Germinal center (tissue), 1 donor: ENCODE measurements around the gene ZNF22.

ENCODE experiments used
- DNase-seq: peaks from one replicate; pipeline ENCODE4 v3.0.0; 2012; ENCODE audit warnings: mixed read lengths, low spot score

Gene ZNF22

GRCh38 chr10:44977287-44978212 is 23.2 kb upstream of the ZNF22 start:
- DNase-seq, result no peak

DNA sequence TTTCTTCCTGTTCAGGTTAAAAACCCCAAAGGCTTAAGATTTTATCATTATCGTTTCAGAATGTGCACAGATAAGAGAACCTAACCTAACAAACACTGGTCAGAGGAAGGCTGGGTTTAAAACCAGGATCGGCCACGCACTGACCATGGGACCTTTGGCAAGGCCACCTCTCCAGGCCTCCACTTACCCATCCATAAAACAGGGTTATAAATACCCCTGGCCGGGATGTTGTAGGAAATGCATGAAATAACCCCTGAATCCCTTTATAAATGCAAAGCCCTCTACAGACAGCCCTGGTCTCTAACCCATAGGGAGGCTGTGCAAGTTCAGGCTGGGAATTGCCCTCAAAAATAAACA is 22.5 kb upstream of the ZNF22 start:
- no peak for DNase-seq

- no peak for DNase-seq
Measured at GRCh38 chr10:44978570-44979280, 22.0 kb upstream of the ZNF22 start, which contains the start of gene DEPP1. Gene DEPP1 (minus strand): TSS chr10:44978809. CDS start chr10:44978030, 779 bp downstream.

DNA sequence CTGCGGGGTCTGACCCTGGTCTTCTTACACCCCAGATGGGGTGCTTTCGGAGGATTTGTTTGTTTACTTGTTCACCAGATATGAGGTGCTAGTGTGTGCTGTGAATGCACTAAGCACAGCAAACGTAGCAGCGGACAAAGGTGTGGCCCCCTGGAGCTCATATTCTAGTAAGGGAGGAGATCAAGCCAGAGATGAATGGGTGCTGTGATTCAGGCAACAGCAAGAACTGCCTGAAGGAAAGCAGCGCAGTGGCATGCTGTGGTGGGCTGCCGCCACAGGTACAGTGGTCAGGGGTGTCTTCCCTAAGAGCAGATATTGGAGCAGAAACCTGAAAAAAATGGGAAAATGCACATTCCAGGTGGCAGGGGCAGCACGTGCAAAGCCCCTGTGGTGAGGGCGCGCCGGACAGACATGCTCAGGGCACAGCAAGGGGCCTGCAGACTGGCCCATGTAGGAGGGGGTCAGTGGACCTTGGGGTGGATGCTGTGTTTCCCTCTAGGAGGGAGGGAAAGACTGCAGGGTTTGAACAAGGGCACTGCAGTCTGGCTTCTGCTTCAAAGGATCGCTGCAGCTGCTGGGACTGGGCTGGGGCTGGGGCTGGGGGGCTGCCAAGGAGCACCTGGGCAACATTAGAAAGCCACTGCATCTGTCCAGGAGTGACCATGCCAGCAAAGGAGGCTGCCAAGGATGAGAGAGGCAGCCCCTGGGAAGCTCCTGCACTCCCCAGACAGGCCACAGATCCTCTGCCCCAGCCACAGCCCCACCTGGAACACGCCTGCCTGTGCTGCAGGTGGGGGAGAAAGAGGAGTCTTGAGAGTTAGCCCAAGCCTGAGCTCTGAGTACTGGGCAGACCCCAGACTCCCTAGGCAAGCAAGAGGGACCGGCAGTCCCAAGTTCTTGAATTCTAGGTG is 21.2 kb upstream of the ZNF22 start:
- DNase-seq, result no peak

- DNase-seq, result no peak
Measured at GRCh38 chr10:44980309-44981171, 20.2 kb upstream of the ZNF22 start.

- DNase-seq, result no peak
Measured at GRCh38 chr10:44981172-44982113, 19.3 kb upstream of the ZNF22 start.

GRCh38 chr10:44982114-44982460 is 18.6 kb upstream of the ZNF22 start:
- DNase-seq, result no peak

DNA sequence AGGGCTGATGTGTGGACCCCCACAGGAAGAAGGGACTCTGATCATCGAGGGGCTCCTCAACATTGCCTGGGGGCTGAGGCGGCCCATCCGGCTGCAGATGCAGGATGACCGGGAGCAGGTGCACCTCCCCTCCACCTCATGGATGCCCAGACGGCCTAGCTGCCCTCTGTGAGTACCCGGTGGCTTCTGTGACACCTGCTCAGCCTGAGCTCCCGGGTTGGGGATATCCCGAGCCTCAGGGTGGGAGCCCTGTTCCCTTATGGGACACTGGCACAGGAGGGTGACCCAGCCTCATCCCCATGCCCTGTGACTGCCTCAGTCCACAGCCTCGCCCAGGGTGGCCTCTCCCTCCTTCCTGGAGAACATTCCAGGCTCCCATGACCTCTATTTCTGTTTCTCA is 18.2 kb upstream of the ZNF22 start:
- no peak for DNase-seq

DNA sequence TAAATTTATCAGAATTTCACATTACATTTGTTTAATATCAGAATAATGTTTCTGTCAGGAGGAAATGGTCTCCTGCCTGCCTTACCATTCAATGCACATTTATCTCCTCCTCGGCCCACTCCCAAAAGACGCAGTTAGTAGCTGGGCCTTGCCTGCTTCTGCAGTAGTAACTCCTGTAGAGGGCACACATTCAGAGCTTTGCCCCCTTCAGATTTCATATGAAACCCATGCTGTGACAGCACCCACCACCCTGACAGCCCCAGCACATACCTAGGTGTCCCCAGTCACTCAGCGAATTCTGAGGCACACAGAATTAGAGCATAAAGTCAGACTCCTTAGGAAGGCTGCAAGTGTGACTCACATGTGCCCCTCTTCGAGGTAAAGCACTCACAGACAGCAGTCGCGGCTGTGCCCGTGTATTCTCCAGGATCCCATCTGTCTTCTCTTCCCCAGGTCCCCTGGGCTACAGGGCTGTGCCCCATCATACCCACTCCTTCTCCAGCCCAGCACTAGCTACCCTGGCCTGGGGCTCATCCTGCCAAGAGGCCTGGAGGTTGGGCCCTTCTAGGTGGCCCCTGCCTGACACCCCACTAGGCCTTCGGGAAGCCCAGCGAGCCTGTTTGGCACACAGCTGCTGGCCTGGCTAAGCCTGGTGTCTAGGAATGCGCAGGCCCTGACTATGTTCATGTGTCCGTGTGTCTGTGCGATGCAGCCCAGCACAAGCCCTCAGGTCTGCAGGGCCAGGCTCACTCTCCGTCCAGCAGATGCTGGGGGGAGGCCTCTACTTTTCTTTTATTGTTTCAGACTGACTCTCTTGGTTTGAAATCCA is 17.4 kb upstream of the ZNF22 start:
- no peak for DNase-seq

GRCh38 chr10:44983895-44984278 is 16.8 kb upstream of the ZNF22 start:
- DNase-seq, result no peak

- no peak for DNase-seq
Measured at GRCh38 chr10:44984671-44985101, 16.0 kb upstream of the ZNF22 start.

DNA sequence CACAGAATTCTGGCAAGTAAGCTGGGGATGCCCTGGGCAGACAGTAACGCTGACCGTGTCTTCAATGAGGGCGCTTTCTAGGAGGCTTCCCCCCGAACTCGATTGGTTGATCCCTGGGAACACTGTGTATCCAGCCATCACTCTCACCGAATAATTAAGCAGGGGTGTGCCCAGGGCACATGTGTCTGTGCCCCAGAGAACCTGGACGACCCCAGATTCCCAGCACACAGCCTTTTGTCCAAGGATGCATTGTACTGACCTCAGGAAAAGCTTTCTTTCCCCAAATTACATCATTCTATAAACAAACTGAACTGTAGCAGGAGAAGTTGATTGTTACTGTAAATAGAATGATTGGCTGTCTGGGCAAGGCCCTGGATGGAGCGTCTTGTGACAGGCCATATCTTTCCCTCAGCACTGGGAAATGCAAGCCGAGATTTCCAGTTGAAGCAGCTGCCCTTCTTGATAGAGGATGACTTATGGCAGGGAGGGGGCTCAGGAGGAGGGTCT is 15.5 kb upstream of the ZNF22 start:
- no peak for DNase-seq

DNA sequence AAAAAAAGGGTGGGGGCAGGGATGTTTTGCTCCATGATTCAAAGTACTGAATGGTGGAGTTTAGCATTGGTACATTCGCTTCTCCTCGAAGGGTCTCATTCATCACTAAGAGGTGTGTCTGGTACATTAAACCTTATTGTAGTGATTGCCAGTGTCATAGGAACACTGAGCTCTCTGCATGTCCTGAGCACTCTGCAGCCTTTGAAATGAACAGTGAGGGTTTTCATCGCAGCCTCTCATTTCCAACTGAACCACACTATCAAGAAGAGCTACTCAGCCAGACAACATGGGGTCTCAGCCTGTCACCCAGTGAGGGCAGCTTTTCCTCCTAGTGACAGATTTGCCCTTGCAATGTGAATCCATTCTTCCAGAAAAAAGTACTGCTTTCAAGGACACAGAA is 14.5 kb upstream of the ZNF22 start:
- no peak for DNase-seq

DNA sequence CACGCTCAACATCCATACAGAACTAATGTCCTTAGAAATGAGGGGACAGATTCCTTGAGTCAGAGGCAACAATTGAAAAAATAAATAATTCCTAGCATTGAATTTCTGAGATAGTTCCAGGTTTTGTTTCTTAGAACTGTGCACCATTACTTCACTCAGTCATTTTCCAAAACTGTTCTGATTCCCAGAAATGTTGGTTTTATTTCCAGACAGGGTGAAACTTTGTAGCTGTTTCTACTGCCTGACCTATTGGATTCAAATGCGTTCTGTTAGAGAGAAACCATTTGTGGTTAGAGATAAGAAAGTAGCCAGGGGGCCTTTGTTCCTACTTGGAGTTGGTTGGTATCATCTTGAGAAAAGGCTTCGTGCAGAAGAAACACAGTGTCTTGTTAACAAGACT is 14.1 kb upstream of the ZNF22 start:
- DNase-seq, result no peak

DNA sequence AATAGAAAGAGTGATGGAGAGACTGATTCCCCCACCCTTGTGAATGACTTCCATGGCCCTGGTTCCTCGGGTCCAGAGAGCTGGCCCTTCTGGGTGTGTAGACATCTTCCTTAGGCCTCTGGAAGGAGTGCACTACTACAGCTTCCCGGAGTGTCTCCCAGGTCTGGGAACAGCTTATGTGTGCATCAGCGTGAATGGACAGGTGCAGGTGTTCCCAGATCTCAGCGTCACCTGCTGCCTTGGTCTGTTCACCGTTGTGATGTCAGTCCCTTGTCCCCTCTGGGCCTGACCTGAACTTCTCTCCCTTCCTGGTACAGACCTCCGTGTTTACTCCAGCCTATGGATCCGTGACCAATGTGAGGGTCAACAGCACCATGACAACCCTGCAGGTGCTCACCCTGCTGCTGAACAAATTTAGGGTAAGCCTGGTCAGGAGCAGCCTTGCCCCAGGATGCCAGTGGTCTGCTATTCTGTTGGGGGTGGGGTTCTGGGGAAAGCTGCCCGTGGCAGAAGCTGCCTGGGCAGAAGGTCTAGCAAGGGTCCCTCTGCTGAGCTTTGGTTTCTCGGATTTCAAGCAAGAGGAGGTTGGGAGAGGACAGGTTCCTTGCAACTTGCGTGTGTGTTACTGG is 11.7 kb upstream of the ZNF22 start:
- no peak for DNase-seq

DNA sequence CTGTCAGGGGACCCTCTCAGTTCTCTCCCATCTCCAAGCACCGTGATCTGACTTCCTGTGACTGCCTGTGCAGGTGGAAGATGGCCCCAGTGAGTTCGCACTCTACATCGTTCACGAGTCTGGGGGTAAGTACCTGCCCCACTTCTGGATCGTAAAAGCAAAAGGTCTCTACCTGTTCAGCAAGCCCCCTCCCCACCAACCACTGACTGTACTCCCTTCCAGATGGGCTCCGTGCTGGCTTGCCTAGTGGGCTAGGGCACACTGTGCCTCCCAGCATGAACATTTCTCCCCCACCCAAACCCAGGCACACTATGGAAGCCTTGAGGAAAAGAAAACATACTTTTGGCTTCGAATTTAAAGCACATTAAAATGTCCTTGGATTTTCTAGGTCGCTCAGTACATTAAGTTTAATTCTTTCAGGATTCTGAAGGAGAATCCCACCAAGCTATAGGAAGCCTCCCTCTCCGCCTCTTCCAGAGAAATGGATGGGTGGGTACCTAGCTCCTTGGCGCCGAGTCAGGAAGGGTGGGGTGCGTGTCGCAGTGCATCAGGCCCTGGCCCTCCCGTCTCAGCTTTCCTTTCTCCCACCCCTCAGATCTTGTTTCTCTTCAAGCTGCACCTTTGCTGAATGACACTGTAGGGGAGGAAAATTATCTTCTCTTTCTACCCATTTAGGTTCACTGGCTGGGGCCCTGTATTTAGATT is 11.0 kb upstream of the ZNF22 start:
- no peak for DNase-seq

GRCh38 chr10:44990302-44990655 is 10.4 kb upstream of the ZNF22 start:
- DNase-seq, result no peak

- no peak for DNase-seq
Measured at GRCh38 chr10:44990965-44991364, 9.8 kb upstream of the ZNF22 start.
